HG02642 (cell line): ENCODE data around the gene KIF18B.

Experiments used
- ATAC-seq: cut with Tn5 transposase; IDR thresholded peaks from one replicate; pipeline ENCODE4 v1.9.1; 2021; ENCODE audit warnings: mild to moderate bottlenecking; ENCODE audit not compliant: unreplicated experiment, poor library complexity

The KIF18B gene

DNA sequence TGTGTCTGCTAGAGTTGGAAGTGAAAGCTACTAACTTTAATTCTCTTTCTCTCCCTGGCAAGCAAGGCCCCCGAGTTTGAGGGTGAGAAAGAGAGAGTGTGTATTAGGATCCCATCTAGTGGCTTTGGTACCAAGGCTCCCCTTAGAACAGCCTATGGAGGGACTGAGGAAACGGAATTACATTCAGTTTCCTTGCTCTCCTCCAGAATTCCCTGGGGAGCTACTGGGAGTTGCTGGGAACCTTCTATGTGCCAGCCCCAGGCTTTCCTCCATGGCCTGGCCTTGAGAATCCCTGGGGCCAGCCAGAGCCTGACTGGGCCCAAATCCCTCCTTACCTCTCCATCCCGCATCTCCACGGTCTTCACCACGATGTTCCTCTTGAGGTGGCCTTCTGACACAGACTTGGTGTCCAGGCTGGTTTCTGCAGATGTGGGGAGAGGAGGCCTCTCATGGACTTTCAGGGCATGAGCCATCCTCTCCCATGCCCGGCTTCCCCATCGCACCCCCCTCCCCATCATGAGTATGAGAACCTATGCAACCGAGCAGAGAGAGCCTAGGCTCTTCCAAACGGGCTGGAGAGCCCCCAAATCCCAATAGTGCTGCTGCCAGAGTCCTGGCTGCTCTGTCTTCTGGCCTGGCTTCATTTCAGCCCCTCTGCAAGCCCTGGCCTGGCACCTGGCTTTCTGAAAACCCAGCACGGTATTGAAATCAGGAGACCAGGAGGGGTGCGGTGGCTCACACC is 39.7 kb downstream of the KIF18B start:
- ATAC-seq: no peak

DNA sequence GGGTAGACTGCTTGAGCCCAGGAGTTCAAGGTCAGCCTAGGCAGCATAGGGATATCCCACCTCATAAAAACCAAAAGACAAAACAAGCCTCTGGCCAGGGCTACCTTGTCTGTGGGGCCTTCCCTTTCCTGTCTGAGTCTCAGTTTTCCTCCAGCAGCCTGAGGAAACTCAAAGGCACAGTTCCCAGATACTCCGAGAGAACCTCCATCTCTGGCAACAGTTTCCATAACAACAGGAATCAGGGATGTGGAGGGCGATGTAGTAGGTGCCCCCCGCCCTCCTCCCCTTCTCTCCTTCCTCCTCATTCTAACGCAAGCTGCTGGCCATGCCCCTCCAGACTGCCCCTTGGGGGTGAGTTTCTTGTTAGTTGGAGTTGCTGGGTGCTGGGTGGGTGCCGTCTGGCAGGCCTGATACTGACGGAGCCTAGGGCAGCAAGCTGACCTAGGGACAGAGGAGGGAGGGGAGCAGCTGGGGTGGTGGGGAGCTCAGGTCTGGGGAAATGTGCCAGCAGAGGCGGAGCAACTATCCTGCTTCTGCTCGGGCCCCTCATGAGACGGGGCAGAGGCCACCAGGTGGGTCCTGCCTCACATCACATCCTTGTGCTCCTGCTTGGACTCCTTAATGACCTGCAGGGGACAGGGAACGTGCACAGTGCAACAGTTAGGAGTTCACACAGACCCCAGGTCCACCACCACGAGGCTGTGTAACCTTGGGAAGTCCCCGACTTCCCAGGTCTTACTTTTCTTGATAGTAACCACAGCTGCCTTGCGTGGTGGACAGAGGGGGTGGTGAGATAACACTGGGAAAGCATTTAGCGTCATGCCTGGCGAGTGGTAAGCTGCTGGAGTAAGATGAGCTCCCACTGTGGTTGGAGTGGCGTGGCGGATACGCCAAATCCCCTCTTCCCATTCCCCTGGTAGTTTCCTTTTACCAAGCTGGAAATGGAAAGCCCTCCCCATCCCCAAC is 40.5 kb downstream of the KIF18B start:
- ATAC-seq: no peak

DNA sequence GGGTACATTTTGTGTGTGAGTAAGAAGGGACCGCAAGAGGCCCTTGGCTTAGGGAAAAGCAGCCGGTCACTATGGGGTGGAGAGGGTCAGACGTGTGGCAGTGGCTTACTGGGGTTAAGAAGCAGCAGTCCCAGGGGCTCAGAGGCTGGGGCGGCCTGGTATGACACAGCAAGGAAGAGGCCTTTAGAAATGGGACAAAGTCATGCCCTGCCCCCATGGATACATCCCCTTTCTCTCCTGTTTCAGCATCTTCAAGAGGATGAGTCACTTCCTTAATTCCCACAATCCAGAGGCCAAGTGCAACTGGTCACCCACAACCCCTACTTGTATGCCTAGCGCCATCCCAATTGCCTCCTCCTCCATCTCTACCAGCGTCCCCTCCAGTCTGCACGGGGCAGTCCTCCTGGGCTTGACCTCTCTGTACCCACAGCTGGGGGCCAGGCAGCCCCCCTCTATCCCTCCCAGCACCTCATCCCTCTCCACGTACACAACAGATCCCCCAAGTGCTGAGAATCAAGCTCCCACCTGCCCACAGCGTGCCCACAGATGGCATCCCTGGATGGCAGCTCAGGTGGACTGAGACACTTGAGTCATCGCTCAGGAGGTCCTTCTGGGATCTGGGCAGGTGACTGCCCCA is 41.4 kb downstream of the KIF18B start:
- no peak for ATAC-seq

DNA sequence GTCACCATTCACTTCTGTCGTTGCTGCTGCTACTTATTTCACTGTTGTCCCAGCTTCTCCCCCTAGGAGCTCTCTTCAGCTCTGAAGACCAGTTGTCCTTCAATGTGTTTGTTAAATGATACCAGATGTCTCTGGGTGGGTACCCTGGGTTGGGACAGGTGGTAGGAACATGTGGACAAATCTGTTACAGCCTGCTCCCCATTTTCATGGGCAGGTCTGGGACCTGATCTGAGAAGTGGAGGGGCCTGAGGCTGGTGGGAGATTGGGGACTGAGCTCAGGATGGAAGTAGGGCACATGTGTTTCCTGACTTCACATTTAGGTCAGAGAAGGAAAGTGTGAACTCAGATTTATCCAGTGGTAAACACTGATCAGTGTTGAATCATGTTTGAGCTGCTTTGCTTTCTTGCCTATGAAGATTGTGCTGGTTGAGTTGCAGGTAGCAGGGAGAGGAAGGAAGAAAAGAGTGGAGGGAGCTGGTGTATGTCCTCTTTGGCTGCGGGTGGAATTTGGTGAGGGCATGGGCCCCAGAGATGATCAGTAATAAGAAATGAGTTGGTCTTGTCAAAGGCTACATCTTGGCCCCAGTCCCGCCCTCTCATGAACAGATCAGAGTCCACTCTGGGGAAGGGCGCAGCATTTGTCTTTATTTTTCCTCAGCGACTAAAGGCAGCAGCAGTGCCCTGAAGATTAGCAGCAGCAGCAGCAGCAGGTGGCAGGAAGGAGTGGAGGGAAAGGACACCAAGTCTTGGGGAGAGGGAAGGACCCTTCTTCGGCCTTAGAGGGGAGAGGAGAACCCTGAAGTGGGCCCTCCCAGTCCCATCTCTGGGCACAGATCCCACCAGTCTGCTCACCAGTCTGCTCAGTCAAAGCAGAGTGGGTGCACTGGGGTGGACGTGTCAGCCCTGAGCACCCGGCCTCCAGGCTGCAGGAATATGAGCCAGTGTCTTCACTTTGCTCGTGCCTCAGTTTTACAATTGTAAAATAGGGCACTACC is 42.3 kb downstream of the KIF18B start:
- no peak for ATAC-seq

DNA sequence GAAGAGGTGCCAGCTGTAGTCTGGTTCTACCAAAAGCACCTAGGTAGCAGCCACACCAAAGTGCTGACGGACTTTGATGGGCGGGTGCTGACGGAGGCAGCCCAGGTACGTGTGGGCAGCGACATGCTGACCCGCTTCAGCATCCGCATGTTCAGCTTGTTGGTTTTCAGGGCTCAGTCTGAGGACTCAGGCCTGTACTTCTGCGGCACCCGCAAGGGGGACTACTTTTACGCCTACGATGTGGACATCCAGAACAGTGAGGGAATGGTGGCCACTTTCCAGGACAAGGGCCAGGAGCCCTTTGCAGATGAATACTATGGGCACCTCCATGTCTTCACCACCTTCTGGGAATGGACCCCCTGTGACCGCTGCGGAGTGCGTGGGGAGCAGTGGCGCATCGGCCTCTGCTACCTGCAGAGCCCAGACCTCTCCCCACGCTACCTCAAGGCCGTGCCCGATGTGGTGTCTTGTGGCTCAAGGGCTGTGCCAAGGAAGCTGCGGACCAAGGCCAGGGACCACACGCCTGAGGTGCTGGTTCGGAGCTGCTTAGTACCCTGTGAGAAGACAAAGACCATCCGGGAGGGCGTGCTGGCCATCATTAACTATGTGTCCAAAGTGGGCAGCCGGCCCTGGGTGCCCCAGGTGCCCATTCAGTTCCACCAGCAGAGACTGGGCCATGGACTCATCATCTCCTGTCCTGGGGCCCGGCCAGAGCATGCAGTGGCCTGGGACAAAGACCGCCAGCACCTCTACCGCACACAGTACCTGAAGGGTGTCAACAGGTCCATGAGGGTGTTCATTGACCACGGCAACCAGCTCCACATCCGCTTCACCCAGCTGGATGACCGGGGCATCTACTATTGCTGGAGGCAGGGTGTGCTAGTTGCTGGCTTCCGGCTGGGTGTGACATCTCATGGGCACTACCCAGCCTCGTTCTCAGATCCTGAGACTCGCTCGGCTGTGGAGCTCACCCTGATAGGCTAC is 43.3 kb downstream of the KIF18B start:
- no peak for ATAC-seq

DNA sequence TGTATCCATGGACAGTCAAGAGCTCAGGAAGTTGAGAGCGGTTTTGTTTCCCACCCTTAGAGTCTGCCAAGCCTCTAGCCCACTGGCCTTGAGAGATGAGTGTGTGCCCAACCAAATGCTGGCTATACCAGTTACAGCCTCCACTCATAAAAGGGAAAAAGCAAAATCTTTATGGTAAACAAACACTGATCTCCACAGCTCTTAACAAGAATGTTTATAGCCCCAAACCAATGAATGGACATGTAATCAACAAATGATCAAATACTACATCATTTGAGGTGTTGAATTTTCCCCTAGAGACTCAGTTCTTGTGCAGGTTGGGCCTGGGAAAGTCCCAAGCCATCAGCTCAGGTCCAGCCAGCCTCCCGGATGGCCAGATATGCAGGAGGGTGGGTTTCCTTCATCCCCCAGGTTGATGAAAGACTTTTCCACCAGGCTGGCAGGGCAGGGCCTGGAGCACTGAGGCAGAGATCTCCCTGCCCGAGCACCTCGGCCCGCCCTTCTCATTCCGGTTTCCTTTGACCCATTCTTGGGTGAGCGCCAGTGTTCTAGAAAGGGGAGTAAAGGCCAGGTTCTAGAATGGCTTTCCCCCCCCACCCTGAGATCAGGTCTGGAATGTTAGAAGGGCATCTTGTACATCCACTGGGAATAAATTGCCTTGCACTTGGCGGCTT is 44.4 kb downstream of the KIF18B start:
- no peak for ATAC-seq

DNA sequence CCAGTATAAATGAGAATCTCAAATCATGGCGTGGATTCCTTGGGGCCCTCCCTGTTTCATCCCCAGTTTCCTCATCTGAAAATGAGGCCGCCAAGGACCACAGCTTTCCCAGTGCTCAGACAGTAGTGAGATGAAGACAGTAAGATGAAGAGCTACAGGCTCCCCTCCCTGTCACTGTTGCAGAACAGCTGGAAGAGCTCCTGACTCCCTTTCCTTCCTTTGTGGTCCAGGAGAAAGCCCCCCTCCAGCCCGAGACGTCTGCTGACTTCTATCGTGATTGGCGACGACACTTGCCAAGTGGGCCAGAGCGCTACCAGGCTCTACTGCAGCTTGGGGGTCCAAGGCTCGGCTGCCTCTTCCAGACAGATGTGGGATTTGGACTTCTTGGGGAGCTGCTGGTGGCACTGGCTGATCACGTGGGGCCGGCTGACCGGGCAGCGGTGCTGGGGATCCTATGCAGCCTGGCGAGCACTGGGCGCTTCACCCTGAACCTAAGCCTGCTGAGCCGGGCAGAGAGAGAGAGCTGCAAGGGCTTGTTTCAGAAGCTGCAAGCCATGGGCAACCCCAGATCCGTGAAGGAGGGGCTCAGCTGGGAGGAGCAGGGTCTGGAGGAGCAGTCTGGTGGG is 45.3 kb downstream of the KIF18B start:
- no peak for ATAC-seq

DNA sequence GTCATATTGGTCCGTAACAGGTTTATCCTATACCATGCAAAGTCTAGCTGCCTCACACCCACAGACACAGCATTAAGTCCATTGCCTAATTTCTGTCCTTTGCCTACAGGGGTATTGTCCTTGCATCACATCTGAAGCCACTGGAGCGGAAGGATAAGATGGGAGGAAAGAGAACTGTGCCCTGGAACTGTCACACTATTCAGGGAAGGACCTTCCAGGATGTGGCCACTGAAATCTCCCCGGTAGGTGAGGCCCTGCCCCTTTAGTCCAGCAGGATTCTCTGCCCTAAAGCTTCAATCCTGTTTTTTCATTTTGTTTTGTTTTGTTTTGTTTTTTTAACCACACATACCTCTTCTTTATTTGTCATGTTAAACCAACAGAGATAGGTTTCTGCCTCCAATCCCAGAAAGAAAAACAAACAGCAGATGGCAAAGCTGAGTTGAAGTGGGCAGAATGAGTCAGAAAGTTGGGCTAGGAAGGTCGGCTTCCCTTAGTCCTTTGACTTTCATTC is 46.1 kb downstream of the KIF18B start:
- no peak for ATAC-seq

DNA sequence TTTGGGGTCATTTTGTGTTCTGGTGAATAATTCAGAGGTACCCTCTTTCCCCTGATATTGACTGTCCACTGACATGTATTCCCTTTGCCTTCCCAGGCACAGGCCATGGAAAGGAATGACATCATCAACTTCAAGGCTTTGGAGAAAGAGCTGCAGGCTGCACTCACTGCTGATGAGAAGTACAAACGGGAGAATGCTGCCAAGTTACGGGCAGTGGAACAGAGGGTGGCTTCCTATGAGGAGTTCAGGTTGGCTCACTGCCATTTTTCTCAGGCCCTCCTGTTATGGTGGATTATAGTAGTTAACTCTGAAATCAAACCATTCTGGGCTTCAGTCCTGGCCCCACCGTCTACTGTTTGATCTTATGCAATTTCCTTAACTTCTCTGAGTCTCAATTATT is 46.7 kb downstream of the KIF18B start:
- ATAC-seq: no peak

DNA sequence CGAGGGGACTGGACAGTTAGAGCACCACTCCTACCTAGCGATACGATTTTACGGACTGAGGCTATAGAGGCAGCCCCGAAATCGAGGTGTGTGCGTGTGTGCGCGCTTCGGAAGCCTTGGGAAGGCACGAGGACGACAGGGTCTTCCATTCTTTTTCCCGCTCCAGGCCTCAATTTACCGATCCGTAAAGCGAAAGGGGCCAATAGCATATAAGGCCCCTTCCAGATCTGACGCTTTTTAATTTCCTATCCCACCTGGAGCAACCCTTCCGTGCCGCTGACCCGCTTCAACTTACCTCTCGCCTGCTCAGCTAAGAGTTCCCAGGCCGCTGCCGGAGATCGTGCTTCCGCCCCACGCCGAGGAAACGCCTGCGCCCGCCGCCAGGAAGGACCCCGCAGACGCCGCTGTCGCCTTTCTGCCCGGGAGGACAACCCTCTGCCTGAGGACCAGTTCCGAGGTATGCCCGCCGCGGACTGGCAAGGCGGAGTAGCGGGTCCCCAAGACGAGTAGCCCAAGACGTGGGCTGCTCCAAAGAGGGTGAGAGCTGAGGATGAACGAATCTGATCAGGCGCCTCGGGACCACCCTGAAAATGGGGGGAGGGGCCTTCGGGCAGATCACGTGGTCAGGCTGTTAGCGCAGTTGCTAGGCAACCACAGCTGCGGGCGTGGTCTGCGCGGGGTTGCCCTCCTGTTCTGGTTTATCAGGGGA is 48.3 kb downstream of the KIF18B start, which contains the start of gene EFTUD2:
TSS of gene EFTUD2 (minus strand) at position 372 of the 709 bp plus-strand sequence. CDS start 4,924 bp downstream, outside the sequence.
- peak; percentile 84 for ATAC-seq

DNA sequence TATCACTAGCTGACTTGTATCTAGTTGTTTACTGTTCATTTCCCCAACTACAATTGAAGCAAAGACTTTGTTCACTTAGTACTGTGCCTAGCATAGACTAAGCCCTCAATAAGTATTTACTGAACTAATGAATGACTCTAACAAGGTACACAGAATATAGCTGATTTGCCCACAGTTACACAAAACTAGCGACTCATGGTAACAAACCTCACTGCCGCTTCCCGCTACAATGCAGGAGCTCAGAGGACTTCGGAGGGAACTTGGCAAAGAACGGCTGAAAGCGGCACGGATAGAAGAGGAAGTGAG is 48.9 kb downstream of the KIF18B start:
- ATAC-seq: no peak

DNA sequence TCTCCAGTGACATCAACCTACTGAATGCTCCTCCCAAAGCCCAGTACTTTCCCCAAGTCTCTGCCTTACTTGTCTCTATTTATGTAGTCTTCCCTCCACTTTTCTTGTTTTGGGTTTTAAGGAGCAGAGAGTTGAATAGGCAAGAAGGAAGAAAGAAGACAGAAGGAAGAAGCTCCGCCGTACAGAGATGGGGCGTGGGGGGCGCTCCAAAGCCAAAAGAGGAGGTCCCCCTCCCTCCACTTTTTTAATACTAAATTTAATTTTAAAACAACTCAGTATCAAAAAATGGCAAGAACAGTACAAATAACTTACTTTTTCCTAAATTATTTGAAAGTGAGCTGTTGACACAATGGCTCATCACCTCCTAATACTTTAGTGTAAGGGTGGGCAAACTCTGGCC is 52.9 kb downstream of the KIF18B start:
- no peak for ATAC-seq

DNA sequence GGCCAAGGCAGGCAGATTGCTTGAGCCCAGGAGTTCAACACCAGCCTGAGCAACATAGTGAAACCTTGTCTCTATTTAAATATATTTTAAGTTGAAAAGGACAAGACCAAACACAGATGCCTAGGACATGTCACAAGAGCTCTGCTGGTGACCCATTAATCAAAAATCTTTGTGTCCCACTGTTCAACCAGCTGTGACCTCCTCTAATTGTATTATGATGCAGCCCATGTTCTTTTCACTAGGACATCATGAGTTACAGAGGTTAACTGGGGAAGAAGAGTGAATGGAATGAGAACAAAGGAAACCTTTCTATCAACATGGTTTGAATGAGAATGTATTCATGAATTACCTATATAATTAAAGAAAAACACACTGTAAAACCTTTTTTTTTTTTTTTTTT is 55.3 kb downstream of the KIF18B start:
- ATAC-seq: no peak

DNA sequence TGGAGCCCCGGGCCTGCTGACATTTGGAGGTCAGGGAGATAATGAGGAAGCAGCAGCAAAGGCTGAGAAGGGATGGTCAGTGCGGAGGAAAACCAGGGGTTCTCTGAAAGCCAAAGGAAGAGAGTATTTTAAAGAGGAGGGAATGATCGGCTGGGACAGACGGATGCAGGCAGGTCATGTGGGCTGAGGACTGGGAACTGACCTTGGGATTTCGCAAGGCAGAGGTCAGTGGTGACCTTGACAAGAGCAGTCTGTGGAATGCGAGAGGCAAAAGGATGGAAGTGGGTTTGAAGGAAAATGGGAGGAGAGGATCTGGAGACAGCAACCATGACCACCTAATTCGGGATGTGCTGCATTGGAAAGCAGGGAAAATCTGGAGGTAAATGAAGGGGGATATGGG is 58.6 kb downstream of the KIF18B start:
- ATAC-seq: no peak

DNA sequence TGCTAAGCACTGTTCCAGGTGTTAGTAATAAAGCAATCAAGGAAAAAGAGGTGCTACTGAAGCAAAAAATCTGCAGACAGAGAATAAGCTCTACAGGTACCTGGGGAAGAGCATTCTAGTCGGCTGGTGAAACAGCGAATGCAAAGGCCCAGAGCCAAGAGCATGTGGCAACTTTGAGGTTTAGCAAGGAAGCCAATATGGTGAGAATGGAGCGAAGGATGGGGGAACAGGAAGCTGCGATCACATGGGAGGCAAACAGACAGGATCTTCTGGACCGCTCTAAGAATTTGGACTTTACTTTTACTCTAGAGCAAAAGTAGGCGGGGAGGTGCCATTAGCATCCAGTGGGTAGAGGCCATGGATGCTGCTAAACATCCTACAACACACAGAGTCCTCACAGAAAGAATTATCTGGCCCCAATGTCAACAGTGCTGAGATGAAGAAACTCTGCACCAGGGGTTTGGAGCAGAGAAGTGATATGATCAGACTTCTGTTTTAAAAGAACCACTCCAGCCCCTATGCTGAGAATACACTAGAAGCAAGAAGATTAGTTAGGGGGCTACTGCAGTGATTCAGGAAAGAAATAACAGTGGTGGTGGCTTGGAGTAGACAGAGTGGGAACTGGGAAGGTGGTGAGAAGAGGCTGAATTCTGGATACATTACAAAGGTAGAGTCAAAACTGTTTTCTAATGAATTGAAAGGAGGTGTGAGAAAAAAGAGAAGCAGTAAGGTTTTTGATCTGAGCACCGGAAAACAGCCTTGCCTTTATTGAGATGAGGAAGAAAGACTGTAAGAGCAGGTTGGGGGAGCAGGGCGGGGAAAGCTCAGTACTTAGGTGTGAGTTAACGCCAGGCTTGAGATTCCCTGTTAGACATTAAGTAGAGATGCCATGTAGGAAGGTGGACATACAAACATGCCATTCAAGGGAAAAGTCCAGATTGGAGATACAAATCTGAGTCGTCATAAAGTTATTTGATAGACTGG is 59.3 kb downstream of the KIF18B start:
- ATAC-seq: no peak

DNA sequence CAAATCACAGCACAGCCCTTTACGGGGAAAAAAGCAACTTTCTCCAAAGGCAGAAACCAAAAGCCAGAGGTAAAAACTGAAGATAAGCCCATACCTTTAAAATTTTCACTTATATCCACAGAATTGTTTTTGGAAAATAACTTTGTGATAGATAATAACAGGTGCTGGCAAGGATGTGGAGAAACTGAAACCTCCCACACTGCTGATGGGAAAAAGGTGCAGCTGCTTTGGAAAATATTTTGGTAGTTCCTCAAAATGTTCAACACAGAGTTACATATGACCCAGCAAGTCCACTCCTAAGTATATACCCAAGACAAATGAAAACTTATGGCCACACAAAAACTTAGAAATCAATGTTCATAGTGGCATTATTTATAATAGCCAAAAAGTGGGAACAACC is 60.6 kb downstream of the KIF18B start:
- no peak for ATAC-seq
